K562 (cell line): ENCODE results near the gene DCDC2. TPM values are rescaled to one million over a fixed set of nuclear protein-coding genes. Genes with fewer than 3 reads are reported as not detected.
A peak's percentile ranks its signal among the peaks of the same experiment; 100 is the strongest.
"Not testable (repeated sequence)": the region's sequence is repeated elsewhere in the genome, so short reads cannot be mapped to it uniquely, and the experiment has no call there.

ENCODE experiments used
- ATAC-seq: fragments of 200-7000 bp; cut with Tn5 transposase; 3 replicates; pipeline ENCODE4 v1.9.1; 2020; ENCODE audit warnings: moderate library complexity
- BruUV-seq: library from RNA; stranded (reverse); fragments of 400-500 nt; replicated peaks from 2 replicates; lab custom pipeline; 2021; lab: Mats Ljungman, UMichigan
- CTCF ChIA-PET: fragments of 300-600 bp; formaldehyde crosslinking; extraction: SDS; loops from one replicate; lab custom pipeline; 2021; ENCODE audit warnings: low intra/inter-chr PET ratio; lab: Yijun Ruan, JAX
- POLR2A ChIA-PET: fragments of 300-600, 350-650 bp; sonication (Branson Sonifier 250); formaldehyde crosslinking; extraction: SDS; loops from one replicate; lab custom pipeline; 2021; ENCODE audit warnings: antibody characterized with exemption, inconsistent platforms; lab: Yijun Ruan, JAX
- DNase-seq, 4 experiments: peaks; one replicate each; pipeline versions ENCODE4 v3.0.0 to v3.0.0-alpha.2; 2011 to 2018; ENCODE audit warnings: low spot score in 3 of 4, mixed read lengths in 3 of 4; ENCODE audit errors: extremely low read depth in 1 of 4
- FAIRE-seq: peaks from 2 replicates; lab custom pipeline; 2011; peaks lifted over from hg19 to GRCh38; lab: Jason Lieb, UNC
- H2AFZ ChIP-seq: 2 replicates; pipeline ENCODE4 v1.6.0; 2011; ENCODE audit warnings: low read depth, low read length, control low read depth, inconsistent platforms
- H3K27ac ChIP-seq: fragments of 200-600 bp; 3 replicates; pipeline ENCODE4 v1.8.0; 2011; ENCODE audit warnings: low read depth, mild to moderate bottlenecking, control low read depth, inconsistent platforms, low read length, moderate library complexity, mixed read lengths; ENCODE audit errors: extremely low read depth
- H3K27me3 ChIP-seq, 2 experiments: fragments of 300-600 bp in 1 of 2; 2 replicates in 1 of 2; 3 replicates in 1 of 2; pipeline versions ENCODE4 v1.6.0 to v1.8.0; 2011; ENCODE audit warnings: inconsistent platforms in 2 of 2, low read length in 2 of 2, mild to moderate bottlenecking in 1 of 2, mixed read lengths in 1 of 2, moderate library complexity in 1 of 2; ENCODE audit not compliant: control insufficient read depth in 2 of 2, insufficient read depth in 2 of 2
- H3K36me3 ChIP-seq: fragments of 300-600 bp; 3 replicates; pipeline ENCODE4 v1.8.0; 2011; ENCODE audit warnings: mild to moderate bottlenecking, low read length, inconsistent platforms; ENCODE audit not compliant: control insufficient read depth, insufficient read depth
- H3K4me1 ChIP-seq, 2 experiments: fragments of 200-600 bp in 1 of 2; replicated peaks in 1 of 2; 2 replicates in 1 of 2; 3 replicates in 1 of 2; pipeline versions ENCODE4 v1.5.1 to v1.8.0; 2011; ENCODE audit warnings: inconsistent platforms in 2 of 2, low read length in 2 of 2, mild to moderate bottlenecking in 1 of 2, mixed read lengths in 1 of 2, moderate library complexity in 1 of 2; ENCODE audit not compliant: control insufficient read depth in 2 of 2, insufficient read depth in 2 of 2
- H3K4me2 ChIP-seq: 2 replicates; pipeline ENCODE4 v1.6.1; 2011; ENCODE audit warnings: low read length, control low read depth, inconsistent platforms, mixed read lengths; ENCODE audit not compliant: insufficient read depth
- H3K4me3 ChIP-seq: fragments of 200-600 bp; sonication (generic), shearing (Covaris generic); 2 replicates; pipeline ENCODE4 v1.5.1; 2016; ENCODE audit warnings: control low read depth, inconsistent platforms
- H3K79me2 ChIP-seq: fragments of 200-600 bp; 3 replicates; pipeline ENCODE4 v1.8.0; 2011; ENCODE audit warnings: low read length, inconsistent platforms; ENCODE audit not compliant: control insufficient read depth, insufficient read depth
- H3K9ac ChIP-seq, 2 experiments: 2 replicates each; pipeline versions ENCODE4 v1.6.0 to v1.6.1; 2011; ENCODE audit warnings: low read depth in 2 of 2, low read length in 2 of 2, control low read depth in 1 of 2, inconsistent platforms in 1 of 2, mild to moderate bottlenecking in 1 of 2, mixed read lengths in 1 of 2; ENCODE audit not compliant: insufficient read depth in 1 of 2
- H3K9me1 ChIP-seq: one replicate; pipeline ENCODE4 v1.6.0; 2011; ENCODE audit warnings: inconsistent platforms, mild to moderate bottlenecking, low read length, moderate library complexity; ENCODE audit not compliant: control insufficient read depth, insufficient read depth
- H3K9me3 ChIP-seq: replicated peaks from 2 replicates; pipeline ENCODE4 v1.5.1; 2011; ENCODE audit warnings: low read depth, low read length, inconsistent platforms; ENCODE audit not compliant: control insufficient read depth, insufficient read depth
- H4K20me1 ChIP-seq: replicated peaks from 2 replicates; pipeline ENCODE4 v1.6.1; 2011; ENCODE audit warnings: low read length, inconsistent platforms, mixed read lengths; ENCODE audit not compliant: control insufficient read depth, insufficient read depth
- CXXC5 ChIP-seq: fragments of 250-450 bp; sonication (Bioruptor Pico); IDR thresholded peaks from 2 replicates; pipeline ENCODE4 v1.8.0; 2022; ENCODE audit warnings: inconsistent platforms, mild to moderate bottlenecking, moderate library complexity
- HMG20B ChIP-seq: fragments of 250-450 bp; sonication (Bioruptor Pico); IDR thresholded peaks from 2 replicates; pipeline ENCODE4 v1.5.0; 2021; ENCODE audit warnings: mild to moderate bottlenecking
- KHSRP ChIP-seq: fragments of 450-650 bp; IDR thresholded peaks from 2 replicates; pipeline ENCODE4 v1.6.1; 2017
- NFYB ChIP-seq: IDR thresholded peaks from 2 replicates; pipeline ENCODE4 v1.6.1; 2011; ENCODE audit warnings: mild to moderate bottlenecking, moderate library complexity; ENCODE audit not compliant: insufficient read length; ENCODE audit errors: extremely low read depth
- NR2C1 ChIP-seq, 2 experiments: fragments of 450-650 bp; IDR thresholded peaks; 2 replicates each; pipeline ENCODE4 v1.6.1; 2017; ENCODE audit warnings: mild to moderate bottlenecking in 2 of 2, antibody characterized with exemption in 1 of 2, inconsistent platforms in 1 of 2, missing compliant biosample characterization in 1 of 2, missing genetic modification characterization in 1 of 2
- TCF7 ChIP-seq: sonication (generic); IDR thresholded peaks from 2 replicates; pipeline ENCODE4 v1.6.1; 2016; ENCODE audit warnings: antibody characterized with exemption, borderline replicate concordance
- XRCC5 ChIP-seq: fragments of 200-400 bp; formaldehyde crosslinking; IDR thresholded peaks from 2 replicates; pipeline ENCODE4 v1.6.1; 2017; ENCODE audit warnings: low read depth, mild to moderate bottlenecking, low read length
- ZNF224 ChIP-seq: sonication (generic); formaldehyde crosslinking; IDR thresholded peaks from 2 replicates; pipeline ENCODE4 v1.8.0; 2022; ENCODE audit warnings: mild to moderate bottlenecking, missing genetic modification reagents
- ZNF263 ChIP-seq: sonication (generic); formaldehyde crosslinking; IDR thresholded peaks from 2 replicates; pipeline ENCODE4 v1.8.0; 2022; ENCODE audit warnings: mild to moderate bottlenecking, missing genetic modification reagents, borderline replicate concordance
- ZNF316 ChIP-seq: fragments of 450-650 bp; IDR thresholded peaks from 2 replicates; pipeline ENCODE4 v1.6.1; 2016
- WGBS: fragments of 100-300 bp; shearing (Covaris generic); methylation state at CpG from one replicate; pipeline ENCODE4 v1.1.6; 2016; ENCODE audit warnings: low coverage, mixed read lengths; ENCODE audit not compliant: insufficient coverage; ENCODE audit errors: missing lambda C conversion rate; 5-methylcytosine and 5-hydroxymethylcytosine counted together
- in situ Hi-C: fragments of 300-500 bp; cut with MboI; formaldehyde crosslinking; loops from 4 replicates; pipeline ENCODE4 v1.15.0; 2018; ENCODE audit warnings: inconsistent platforms, mixed read lengths
- intact Hi-C: fragments of 100-400 bp; cut with micrococcal nuclease; formaldehyde crosslinking; loops from 2 replicates; pipeline ENCODE4 v1.14.2; 2022
- polyA plus RNA-seq, 8 experiments: library from polyadenylated mRNA; depleted of rRNA in 4 of 8; stranded (reverse) in 5 of 8; unstranded in 3 of 8; fragments of >200 nt; fragmentation: Nextera tagmentation in 2 of 8; fragmentation: Illumina TruSeq in 1 of 8; extraction: Ambion mirVana in 2 of 8; extraction: Trizol in 1 of 8; gene quantifications; 2 replicates each; pipeline versions ENCODE4 v1.2.1 to v1.2.3, GENCODE V29; 2011 to 2014; ENCODE audit warnings: inconsistent platforms in 1 of 8, missing spikeins in 1 of 8
- total RNA-seq, 7 experiments: library from RNA; depleted of rRNA in 6 of 7; stranded (reverse); fragments of >200 nt in 6 of 7; fragmentation: Illumina TruSeq in 2 of 7; extraction: Trizol in 2 of 7; gene quantifications; 2 replicates each; pipeline versions ENCODE4 v1.2.1 to v1.2.3, GENCODE V29; 2011 to 2021; ENCODE audit warnings: low replicate concordance in 1 of 7
- TF ChIP-seq, protein P1 (sequence below): fragments of 200-800 bp; sonication (Bioruptor generic); IDR thresholded peaks from 2 replicates; pipeline ENCODE4 v1.6.1; 2017; ENCODE audit warnings: missing genetic modification characterization, missing compliant biosample characterization
- TF ChIP-seq, protein P2 (sequence below): fragments of 450-650 bp; IDR thresholded peaks from 2 replicates; pipeline ENCODE4 v1.6.1; 2014; ENCODE audit warnings: low read depth, mild to moderate bottlenecking, moderate library complexity, borderline replicate concordance
- TF ChIP-seq, protein P3 (sequence below): fragments of 250-450 bp; sonication (Bioruptor Pico); IDR thresholded peaks from 2 replicates; pipeline ENCODE4 v1.8.0; 2022; ENCODE audit warnings: moderate library complexity, mild to moderate bottlenecking, inconsistent platforms

The DCDC2 gene
- total and polyA plus RNA-seq, 9 of the 15 experiments (the other 6 are each of a cell fraction or from before 2014, with no cell fraction given): 0.04 TPM; not detected in 8

DNA sequence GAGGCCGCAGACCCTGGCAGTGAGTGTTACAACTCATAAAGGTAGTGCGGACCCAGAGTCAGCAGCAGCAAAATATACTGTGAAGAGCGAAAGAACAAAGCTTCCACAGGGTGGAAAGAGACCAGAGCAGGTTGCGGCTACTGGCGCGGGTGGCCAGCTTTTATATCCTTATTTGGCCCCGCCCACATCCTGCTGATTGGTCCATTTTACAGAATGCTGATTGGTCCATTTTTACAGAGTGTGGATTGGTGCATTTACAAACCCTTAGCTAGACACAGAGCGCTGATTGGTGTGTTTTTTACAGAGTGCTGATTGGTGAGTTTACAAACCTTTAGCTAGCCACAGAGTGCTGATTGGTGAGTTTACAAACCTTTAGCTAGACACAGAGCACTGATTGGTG, 215.1 kb downstream of the DCDC2 start:
- H4K20me1 ChIP-seq, H3K4me2 ChIP-seq, H3K9ac ChIP-seq, CTCF ChIA-PET, H3K9me1 ChIP-seq, intact Hi-C loops, H3K27me3 ChIP-seq, H3K4me1 ChIP-seq, H3K79me2 ChIP-seq, FAIRE-seq, H3K27ac ChIP-seq, POLR2A ChIA-PET, ATAC-seq, H3K4me3 ChIP-seq, in situ Hi-C loops, DNase-seq, H3K36me3 ChIP-seq, H2AFZ ChIP-seq, BruUV-seq, H3K9me3 ChIP-seq: not testable (repeated sequence)
- WGBS: 12% methylated on average over 8 of the region's 8 CpGs
- TF ChIP-seq NFYB (peak; percentile 64), ZNF316 (peak; percentile 41)

DNA sequence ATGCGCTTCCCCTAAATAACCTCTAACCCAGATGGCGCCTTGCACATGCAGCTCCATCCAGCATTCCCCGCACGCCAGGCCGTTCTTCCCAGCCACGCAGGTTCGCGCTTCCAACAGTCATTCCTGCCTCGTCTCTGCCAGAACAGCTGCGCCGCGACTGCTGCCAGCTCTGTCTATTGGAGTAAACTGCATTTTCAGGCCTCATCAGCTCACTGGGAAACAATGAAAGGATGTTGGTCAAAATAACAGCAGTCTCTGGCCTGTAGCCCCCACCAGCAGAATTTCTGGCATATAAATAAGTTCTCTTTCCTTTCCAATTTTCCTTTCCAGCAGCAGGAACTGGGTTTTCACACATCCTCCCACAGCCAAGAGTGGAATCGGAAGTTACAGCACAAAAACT, 217.3 kb downstream of the DCDC2 start:
- no peak overlapping the region for H3K9ac ChIP-seq
- H3K4me3 ChIP-seq: no peak overlapping the region
- POLR2A ChIA-PET: no interaction called here
- BruUV-seq: no TSS peak
- H3K36me3 ChIP-seq: no peaks in the 10 kb centered on the region
- no peak overlapping the region for H2AFZ ChIP-seq
- no peak for FAIRE-seq
- no peaks in the 10 kb centered on the region for H3K27me3 ChIP-seq
- H3K4me1 ChIP-seq: no peaks in the 10 kb centered on the region
- intact Hi-C loops (no loop called here), in situ Hi-C loops (no loop called here)
- CTCF ChIA-PET: no interaction called here
- under 1% methylated on average over 13 of the region's 13 CpGs for WGBS
- no peak for ATAC-seq
- no peak for DNase-seq
- no peaks in the 10 kb centered on the region for H3K9me1 ChIP-seq
- H3K79me2 ChIP-seq: no peaks in the 10 kb centered on the region
- no peak for TF ChIP-seq CXXC5 (CRISPR knock-in tag)
- no peak for TF ChIP-seq TCF7
- TF ChIP-seq KHSRP: no peak
- TF ChIP-seq, protein P1, sequence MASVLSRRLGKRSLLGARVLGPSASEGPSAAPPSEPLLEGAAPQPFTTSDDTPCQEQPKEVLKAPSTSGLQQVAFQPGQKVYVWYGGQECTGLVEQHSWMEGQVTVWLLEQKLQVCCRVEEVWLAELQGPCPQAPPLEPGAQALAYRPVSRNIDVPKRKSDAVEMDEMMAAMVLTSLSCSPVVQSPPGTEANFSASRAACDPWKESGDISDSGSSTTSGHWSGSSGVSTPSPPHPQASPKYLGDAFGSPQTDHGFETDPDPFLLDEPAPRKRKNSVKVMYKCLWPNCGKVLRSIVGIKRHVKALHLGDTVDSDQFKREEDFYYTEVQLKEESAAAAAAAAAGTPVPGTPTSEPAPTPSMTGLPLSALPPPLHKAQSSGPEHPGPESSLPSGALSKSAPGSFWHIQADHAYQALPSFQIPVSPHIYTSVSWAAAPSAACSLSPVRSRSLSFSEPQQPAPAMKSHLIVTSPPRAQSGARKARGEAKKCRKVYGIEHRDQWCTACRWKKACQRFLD (CRISPR knock-in tag): no peak
- TF ChIP-seq, protein P2, sequence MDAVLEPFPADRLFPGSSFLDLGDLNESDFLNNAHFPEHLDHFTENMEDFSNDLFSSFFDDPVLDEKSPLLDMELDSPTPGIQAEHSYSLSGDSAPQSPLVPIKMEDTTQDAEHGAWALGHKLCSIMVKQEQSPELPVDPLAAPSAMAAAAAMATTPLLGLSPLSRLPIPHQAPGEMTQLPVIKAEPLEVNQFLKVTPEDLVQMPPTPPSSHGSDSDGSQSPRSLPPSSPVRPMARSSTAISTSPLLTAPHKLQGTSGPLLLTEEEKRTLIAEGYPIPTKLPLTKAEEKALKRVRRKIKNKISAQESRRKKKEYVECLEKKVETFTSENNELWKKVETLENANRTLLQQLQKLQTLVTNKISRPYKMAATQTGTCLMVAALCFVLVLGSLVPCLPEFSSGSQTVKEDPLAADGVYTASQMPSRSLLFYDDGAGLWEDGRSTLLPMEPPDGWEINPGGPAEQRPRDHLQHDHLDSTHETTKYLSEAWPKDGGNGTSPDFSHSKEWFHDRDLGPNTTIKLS: no peak
- no peak for TF ChIP-seq NR2C1 (IDR thresholded peaks at IDR 0.05)
- no peak for TF ChIP-seq NR2C1 (tag; IDR thresholded peaks at IDR 0.05)
- no peak for TF ChIP-seq XRCC5
- no peak for TF ChIP-seq HMG20B (CRISPR knock-in tag)
- TF ChIP-seq ZNF224 (CRISPR knock-in tag): no peak
- TF ChIP-seq, protein P3, sequence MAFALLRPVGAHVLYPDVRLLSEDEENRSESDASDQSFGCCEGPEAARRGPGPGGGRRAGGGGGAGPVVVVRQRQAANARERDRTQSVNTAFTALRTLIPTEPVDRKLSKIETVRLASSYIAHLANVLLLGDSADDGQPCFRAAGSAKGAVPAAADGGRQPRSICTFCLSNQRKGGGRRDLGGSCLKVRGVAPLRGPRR: no peak
- TF ChIP-seq ZNF263 (CRISPR knock-in tag): no peak
- H4K20me1 ChIP-seq: no peaks in the 10 kb centered on the region
- H3K9me3 ChIP-seq: no peaks in the 10 kb centered on the region
- no peak overlapping the region for H3K4me2 ChIP-seq
- H3K27ac ChIP-seq: no peak overlapping the region
